Cerebellar cortex (tissue), 1 donor: ENCODE data around the gene PRRT1B.
A peak's percentile ranks its signal among the peaks of the same experiment; 100 is the strongest.
"Not testable (repeated sequence)": the region's sequence is repeated elsewhere in the genome, so short reads cannot be mapped to it uniquely, and the experiment has no call there.

ENCODE experiments used
- DNase-seq: peaks from one replicate; pipeline ENCODE4 v3.0.0-alpha.2; 2015; ENCODE audit warnings: low spot score

Gene PRRT1B

GRCh38 chr9:131545003-131545785 is at the start of gene PRRT1B:
TSS of gene PRRT1B (plus strand) at chr9:131545523. CDS start at chr9:131545616, 93 bp downstream.
- no peak for DNase-seq

- peak; percentile 63 for DNase-seq
These were observed 49.5 kb upstream of the PRRT1B start for GRCh38 chr9:131495785-131496184.

- no peak for DNase-seq
These were observed 48.4 kb upstream of the PRRT1B start for GRCh38 chr9:131496844-131497405.

- DNase-seq, result no peak
These were observed 46.0 kb upstream of the PRRT1B start for GRCh38 chr9:131499254-131499767.

- DNase-seq, result no peak
These were observed 44.9 kb upstream of the PRRT1B start for GRCh38 chr9:131500377-131500776.

- no peak for DNase-seq
These were observed 44.3 kb upstream of the PRRT1B start for GRCh38 chr9:131500939-131501541.

- peak; percentile 79 for DNase-seq
These were observed 42.3 kb upstream of the PRRT1B start, which contains the start of gene POMT1 for GRCh38 chr9:131502781-131503625. TSS of gene POMT1 (plus strand) at chr9:131502918. CDS start at chr9:131504219, 1,301 bp downstream.

- peak; percentile 50 for DNase-seq
These were observed 41.5 kb upstream of the PRRT1B start for GRCh38 chr9:131503626-131504465.

GRCh38 chr9:131505012-131505411 is 40.3 kb upstream of the PRRT1B start:
- no peak for DNase-seq

GRCh38 chr9:131511416-131511815 is 33.9 kb upstream of the PRRT1B start:
- DNase-seq, result no peak

GRCh38 chr9:131511880-131512279 is 33.4 kb upstream of the PRRT1B start:
- DNase-seq, result no peak

- no peak for DNase-seq
These were observed 32.1 kb upstream of the PRRT1B start for GRCh38 chr9:131513177-131513576.

- DNase-seq, result not testable (repeated sequence)
These were observed 29.7 kb upstream of the PRRT1B start for GRCh38 chr9:131515559-131516031.

- DNase-seq, result no peak
These were observed 29.2 kb upstream of the PRRT1B start for GRCh38 chr9:131516100-131516499.

GRCh38 chr9:131516930-131517329 is 28.4 kb upstream of the PRRT1B start:
- no peak for DNase-seq

- DNase-seq, result no peak
These were observed 27.5 kb upstream of the PRRT1B start for GRCh38 chr9:131517761-131518190.

- no peak for DNase-seq
These were observed 26.8 kb upstream of the PRRT1B start for GRCh38 chr9:131518553-131518952.

- DNase-seq, result no peak
These were observed 24.8 kb upstream of the PRRT1B start for GRCh38 chr9:131520503-131520902.

GRCh38 chr9:131521203-131521602 is 24.1 kb upstream of the PRRT1B start:
- DNase-seq, result no peak

- DNase-seq, result no peak
These were observed 23.5 kb upstream of the PRRT1B start for GRCh38 chr9:131521822-131522221.
